H1 (cell line): ENCODE data around the gene GID4. TPM values are rescaled to one million over a fixed set of nuclear protein-coding genes. Genes with fewer than 3 reads are reported as not detected.

Experiments
- CEBPB ChIP-seq: IDR thresholded peaks from 2 replicates; pipeline ENCODE4 v1.6.1; 2012; ENCODE audit warnings: low read depth, low read length
- CHD1 ChIP-seq: IDR thresholded peaks from 2 replicates; pipeline ENCODE4 v1.6.1; 2012; ENCODE audit warnings: low read depth, low read length, improper control_type of control experiment
- E2F6 ChIP-seq: IDR thresholded peaks from 2 replicates; pipeline ENCODE4 v1.6.1; 2012; ENCODE audit warnings: inconsistent platforms
- JUN ChIP-seq: IDR thresholded peaks from 2 replicates; pipeline ENCODE4 v1.6.1; 2011; ENCODE audit warnings: low read depth, mild to moderate bottlenecking, improper control_type of control experiment, low read length
- NANOG ChIP-seq: IDR thresholded peaks from 2 replicates; pipeline ENCODE4 v1.6.1; 2011; ENCODE audit warnings: low read length, low read depth, mild to moderate bottlenecking, inconsistent platforms; ENCODE audit not compliant: insufficient read depth, poor library complexity, severe bottlenecking
- NRF1 ChIP-seq: IDR thresholded peaks from 2 replicates; pipeline ENCODE4 v1.6.1; 2011; ENCODE audit warnings: mild to moderate bottlenecking, low read depth, low read length, improper control_type of control experiment
- SRF ChIP-seq: IDR thresholded peaks from 2 replicates; pipeline ENCODE4 v1.6.1; 2011; ENCODE audit warnings: mild to moderate bottlenecking, low read depth, low read length, moderate library complexity
- TCF12 ChIP-seq: IDR thresholded peaks from 2 replicates; pipeline ENCODE4 v1.6.1; 2011; ENCODE audit warnings: low read depth, mild to moderate bottlenecking, low read length
- polyA plus RNA-seq, 7 experiments: library from polyadenylated mRNA; depleted of rRNA in 3 of 7; stranded (reverse) in 5 of 7; unstranded in 2 of 7; fragments of >200 nt in 5 of 7; fragments of 200-250 nt in 2 of 7; gene quantifications; 1 replicate in 5 of 7; 2 replicates in 1 of 7; 4 replicates in 1 of 7; pipeline versions ENCODE4 v1.2.1 to v1.2.3, GENCODE V29; 2011 to 2013; ENCODE audit warnings: missing spikeins in 2 of 7, mixed read lengths in 2 of 7
- total RNA-seq: library from RNA; stranded (reverse); fragmentation: NEBNext Ultra II Directional; extraction: Animal tissue kit (Norgen Biotek cat#: 25700); gene quantifications from 2 replicates; pipeline ENCODE4 v1.2.1, GENCODE V29; 2021
- TF ChIP-seq, protein P1 (sequence below): fragments of 300-600 bp; sonication (generic); IDR thresholded peaks from 2 replicates; pipeline ENCODE4 v1.7.1; 2012; ENCODE audit warnings: low read length, moderate library complexity, mild to moderate bottlenecking, inconsistent platforms; ENCODE audit not compliant: insufficient replicate concordance

Gene GID4
- total and polyA plus RNA-seq, 2 of the 8 experiments (the other 6 are each of a cell fraction or from before 2014, with no cell fraction given) = 5.6 to 15.0 TPM

DNA sequence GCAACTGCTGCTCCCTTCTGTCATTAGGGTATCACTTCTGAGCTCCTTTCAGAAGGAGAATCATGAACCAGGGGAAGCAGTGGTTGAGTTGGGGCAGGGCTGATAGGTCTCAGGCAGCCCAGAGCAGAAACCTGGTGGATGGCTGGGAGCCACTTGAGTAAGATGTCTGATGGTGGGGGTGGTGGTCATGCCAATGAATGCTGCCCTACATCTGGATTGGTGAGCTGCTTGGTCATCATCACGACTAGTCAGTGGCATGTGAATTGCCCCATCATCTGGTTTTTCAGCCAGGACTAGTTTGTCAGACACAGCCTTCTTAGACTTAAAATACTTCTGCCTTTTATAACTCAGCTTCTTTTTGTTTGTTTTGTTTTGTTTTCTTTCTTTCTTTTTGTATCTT lies 2.6 kb downstream of the GID4 start (continued):
- TF ChIP-seq, protein P1, sequence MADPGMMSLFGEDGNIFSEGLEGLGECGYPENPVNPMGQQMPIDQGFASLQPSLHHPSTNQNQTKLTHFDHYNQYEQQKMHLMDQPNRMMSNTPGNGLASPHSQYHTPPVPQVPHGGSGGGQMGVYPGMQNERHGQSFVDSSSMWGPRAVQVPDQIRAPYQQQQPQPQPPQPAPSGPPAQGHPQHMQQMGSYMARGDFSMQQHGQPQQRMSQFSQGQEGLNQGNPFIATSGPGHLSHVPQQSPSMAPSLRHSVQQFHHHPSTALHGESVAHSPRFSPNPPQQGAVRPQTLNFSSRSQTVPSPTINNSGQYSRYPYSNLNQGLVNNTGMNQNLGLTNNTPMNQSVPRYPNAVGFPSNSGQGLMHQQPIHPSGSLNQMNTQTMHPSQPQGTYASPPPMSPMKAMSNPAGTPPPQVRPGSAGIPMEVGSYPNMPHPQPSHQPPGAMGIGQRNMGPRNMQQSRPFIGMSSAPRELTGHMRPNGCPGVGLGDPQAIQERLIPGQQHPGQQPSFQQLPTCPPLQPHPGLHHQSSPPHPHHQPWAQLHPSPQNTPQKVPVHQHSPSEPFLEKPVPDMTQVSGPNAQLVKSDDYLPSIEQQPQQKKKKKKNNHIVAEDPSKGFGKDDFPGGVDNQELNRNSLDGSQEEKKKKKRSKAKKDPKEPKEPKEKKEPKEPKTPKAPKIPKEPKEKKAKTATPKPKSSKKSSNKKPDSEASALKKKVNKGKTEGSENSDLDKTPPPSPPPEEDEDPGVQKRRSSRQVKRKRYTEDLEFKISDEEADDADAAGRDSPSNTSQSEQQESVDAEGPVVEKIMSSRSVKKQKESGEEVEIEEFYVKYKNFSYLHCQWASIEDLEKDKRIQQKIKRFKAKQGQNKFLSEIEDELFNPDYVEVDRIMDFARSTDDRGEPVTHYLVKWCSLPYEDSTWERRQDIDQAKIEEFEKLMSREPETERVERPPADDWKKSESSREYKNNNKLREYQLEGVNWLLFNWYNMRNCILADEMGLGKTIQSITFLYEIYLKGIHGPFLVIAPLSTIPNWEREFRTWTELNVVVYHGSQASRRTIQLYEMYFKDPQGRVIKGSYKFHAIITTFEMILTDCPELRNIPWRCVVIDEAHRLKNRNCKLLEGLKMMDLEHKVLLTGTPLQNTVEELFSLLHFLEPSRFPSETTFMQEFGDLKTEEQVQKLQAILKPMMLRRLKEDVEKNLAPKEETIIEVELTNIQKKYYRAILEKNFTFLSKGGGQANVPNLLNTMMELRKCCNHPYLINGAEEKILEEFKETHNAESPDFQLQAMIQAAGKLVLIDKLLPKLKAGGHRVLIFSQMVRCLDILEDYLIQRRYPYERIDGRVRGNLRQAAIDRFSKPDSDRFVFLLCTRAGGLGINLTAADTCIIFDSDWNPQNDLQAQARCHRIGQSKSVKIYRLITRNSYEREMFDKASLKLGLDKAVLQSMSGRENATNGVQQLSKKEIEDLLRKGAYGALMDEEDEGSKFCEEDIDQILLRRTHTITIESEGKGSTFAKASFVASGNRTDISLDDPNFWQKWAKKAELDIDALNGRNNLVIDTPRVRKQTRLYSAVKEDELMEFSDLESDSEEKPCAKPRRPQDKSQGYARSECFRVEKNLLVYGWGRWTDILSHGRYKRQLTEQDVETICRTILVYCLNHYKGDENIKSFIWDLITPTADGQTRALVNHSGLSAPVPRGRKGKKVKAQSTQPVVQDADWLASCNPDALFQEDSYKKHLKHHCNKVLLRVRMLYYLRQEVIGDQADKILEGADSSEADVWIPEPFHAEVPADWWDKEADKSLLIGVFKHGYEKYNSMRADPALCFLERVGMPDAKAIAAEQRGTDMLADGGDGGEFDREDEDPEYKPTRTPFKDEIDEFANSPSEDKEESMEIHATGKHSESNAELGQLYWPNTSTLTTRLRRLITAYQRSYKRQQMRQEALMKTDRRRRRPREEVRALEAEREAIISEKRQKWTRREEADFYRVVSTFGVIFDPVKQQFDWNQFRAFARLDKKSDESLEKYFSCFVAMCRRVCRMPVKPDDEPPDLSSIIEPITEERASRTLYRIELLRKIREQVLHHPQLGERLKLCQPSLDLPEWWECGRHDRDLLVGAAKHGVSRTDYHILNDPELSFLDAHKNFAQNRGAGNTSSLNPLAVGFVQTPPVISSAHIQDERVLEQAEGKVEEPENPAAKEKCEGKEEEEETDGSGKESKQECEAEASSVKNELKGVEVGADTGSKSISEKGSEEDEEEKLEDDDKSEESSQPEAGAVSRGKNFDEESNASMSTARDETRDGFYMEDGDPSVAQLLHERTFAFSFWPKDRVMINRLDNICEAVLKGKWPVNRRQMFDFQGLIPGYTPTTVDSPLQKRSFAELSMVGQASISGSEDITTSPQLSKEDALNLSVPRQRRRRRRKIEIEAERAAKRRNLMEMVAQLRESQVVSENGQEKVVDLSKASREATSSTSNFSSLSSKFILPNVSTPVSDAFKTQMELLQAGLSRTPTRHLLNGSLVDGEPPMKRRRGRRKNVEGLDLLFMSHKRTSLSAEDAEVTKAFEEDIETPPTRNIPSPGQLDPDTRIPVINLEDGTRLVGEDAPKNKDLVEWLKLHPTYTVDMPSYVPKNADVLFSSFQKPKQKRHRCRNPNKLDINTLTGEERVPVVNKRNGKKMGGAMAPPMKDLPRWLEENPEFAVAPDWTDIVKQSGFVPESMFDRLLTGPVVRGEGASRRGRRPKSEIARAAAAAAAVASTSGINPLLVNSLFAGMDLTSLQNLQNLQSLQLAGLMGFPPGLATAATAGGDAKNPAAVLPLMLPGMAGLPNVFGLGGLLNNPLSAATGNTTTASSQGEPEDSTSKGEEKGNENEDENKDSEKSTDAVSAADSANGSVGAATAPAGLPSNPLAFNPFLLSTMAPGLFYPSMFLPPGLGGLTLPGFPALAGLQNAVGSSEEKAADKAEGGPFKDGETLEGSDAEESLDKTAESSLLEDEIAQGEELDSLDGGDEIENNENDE = no peak
- no peak for TF ChIP-seq TCF12
- TF ChIP-seq CEBPB = no peak
- TF ChIP-seq E2F6 = no peak
- TF ChIP-seq NRF1 = no peak
- no peak for TF ChIP-seq JUN
- TF ChIP-seq SRF = no peak
- no peak for TF ChIP-seq CHD1
- TF ChIP-seq NANOG = no peak
